Measurements from ENCODE around the gene CALM1.

CALM1 gene

DNA sequence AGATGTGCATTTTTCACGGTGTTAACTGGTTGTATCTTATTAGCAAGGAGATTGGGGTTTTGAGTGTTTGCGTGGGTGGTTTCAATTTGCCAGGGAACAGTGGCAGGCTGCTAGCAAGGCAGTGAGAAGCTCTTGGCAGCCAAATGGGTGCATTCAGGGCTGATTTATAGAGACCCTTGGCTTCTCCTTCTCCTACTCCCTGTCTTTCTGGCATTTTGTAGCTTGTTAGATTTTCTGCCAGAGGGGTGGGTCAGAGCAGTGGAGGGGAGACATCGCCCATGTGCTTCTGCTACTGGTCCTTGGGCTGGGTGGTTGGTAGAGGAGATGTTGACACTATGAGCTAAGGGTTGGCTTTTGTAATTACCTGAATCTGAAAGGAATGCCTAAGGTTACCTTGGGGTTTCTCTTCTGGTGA is 9.6 kb downstream of the CALM1 start:
- TF ChIP-seq, protein P1, sequence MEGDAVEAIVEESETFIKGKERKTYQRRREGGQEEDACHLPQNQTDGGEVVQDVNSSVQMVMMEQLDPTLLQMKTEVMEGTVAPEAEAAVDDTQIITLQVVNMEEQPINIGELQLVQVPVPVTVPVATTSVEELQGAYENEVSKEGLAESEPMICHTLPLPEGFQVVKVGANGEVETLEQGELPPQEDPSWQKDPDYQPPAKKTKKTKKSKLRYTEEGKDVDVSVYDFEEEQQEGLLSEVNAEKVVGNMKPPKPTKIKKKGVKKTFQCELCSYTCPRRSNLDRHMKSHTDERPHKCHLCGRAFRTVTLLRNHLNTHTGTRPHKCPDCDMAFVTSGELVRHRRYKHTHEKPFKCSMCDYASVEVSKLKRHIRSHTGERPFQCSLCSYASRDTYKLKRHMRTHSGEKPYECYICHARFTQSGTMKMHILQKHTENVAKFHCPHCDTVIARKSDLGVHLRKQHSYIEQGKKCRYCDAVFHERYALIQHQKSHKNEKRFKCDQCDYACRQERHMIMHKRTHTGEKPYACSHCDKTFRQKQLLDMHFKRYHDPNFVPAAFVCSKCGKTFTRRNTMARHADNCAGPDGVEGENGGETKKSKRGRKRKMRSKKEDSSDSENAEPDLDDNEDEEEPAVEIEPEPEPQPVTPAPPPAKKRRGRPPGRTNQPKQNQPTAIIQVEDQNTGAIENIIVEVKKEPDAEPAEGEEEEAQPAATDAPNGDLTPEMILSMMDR (IDR thresholded peaks at IDR 0.05; ENCODE audit: insufficient read depth, low read depth, low read length, missing control alignments) = no peak
- no peak overlapping the region for H3K4me3 ChIP-seq (ENCODE audit: low read depth, low read length)
- DNase-seq (ENCODE audit: low read depth) = no peak

DNA sequence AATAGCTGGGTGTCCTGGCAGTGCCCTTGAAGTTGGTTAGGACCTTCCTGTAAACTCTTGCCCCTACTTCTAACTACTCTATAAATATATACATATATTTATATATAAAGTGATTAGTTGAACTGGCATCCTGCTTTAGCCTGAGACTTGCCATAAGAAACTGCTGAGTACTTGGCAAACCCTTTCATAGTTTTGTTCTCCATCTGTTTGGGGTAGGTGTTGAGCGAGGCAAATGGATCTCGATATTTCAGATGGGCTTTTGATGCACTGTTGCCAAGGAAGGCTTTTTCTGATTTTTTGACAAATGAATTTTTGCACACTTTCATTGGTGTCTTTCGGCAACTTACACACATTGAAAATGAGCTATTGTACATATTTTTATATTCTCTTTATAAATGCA is 10.4 kb downstream of the CALM1 start:
- H3K4me3 ChIP-seq (ENCODE audit: low read depth, low read length) = no peak overlapping the region
- TF ChIP-seq, protein P1 (IDR thresholded peaks at IDR 0.05; ENCODE audit: insufficient read depth, low read depth, low read length, missing control alignments) = no peak
- no peak for DNase-seq (ENCODE audit: low read depth)

DNA sequence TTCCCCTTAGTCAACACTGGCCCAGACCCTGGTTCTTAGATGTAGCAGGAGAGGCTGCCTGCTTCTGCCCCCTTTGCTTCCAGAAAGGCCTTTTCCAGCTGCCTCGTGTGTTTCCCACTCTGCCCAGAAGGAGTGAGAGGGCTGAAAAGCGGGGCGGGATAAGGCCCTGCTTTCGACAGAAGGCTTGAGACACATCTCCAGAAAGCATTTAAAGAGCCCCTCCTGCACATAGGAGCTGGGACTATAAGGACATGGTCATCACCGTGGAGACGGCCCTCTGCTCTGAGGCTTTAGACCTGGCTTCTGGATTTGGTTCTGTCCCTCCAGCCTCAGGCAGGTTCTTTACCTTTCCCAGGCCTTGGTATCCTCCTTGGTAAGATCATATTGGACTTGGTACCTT is 11.9 kb downstream of the CALM1 start:
- no peak for DNase-seq (ENCODE audit: low read depth)
- TF ChIP-seq, protein P1 (IDR thresholded peaks at IDR 0.05; ENCODE audit: insufficient read depth, low read depth, low read length, missing control alignments) = no peak
- H3K4me3 ChIP-seq (ENCODE audit: low read depth, low read length) = no peak overlapping the region

DNA sequence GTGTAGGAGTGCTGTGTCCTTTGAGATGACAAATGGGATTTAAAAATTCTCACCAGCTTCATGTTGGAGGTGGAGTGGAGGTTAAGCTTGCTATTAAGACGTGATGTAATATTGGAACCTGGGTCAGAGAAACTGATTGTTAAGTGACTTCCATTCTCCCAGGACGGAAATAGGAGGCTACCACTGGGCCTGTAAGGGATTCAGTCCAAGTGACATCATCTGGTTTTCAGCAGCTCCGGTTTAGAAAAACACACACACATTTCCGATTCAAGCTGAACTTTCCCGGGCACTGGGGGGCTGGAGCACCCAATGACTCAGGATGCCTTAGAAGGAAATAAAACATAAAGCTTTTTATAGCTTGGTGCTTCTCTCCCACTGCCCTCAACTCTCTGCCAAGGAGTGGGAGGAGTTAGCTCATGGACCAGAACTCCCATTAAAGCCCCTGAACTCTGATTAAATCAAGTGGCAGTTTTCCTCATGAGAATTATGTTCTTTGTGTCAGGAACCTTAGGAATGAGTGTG is 12.4 kb downstream of the CALM1 start:
- H3K4me3 ChIP-seq (ENCODE audit: low read depth, low read length) = no peak overlapping the region
- TF ChIP-seq, protein P1 (IDR thresholded peaks at IDR 0.05; ENCODE audit: insufficient read depth, low read depth, low read length, missing control alignments) = no peak
- DNase-seq (ENCODE audit: low read depth) = no peak

DNA sequence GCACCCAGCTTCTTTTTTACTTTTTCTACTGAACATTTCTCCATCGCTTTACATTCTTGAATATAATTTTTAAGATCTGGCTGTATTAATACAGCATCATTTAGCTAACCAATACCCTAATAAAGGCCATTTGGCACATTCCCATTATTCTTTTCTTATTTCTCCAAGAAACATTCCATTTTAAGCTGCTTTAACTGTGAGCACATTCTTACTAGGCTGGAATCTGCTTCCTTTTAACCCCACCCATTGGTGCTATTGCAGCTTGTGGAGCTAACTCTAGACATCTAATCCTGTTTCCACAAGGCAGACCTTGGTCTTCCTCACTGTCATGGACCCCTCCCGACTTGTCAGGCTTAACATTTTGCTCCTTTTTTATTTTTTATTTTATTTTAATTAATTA is 15.2 kb downstream of the CALM1 start:
- TF ChIP-seq, protein P1 (IDR thresholded peaks at IDR 0.05; ENCODE audit: insufficient read depth, low read depth, low read length, missing control alignments) = no peak
- DNase-seq (ENCODE audit: low read depth) = no peak
- H3K4me3 ChIP-seq (ENCODE audit: low read depth, low read length) = no peak overlapping the region

DNA sequence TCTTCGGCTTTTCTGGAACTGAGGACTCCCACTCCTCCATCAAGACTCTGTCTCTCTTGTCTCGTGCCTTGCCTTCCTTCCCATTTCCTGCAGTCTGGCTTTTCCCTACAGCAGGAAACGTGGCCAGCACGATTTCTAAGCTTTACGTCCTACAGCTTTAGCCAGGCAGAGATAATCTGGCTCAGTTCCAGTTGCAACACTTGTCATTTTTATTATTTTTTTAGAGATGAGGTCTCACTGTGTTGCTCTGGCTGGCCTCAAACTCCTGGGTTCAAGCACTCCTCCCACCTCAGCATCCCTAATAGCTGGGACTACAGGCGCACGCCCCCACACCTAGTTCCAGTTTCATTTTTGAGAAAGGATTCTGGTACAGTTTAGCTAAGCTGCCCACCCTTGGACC is 19.9 kb downstream of the CALM1 start:
- H3K4me3 ChIP-seq (ENCODE audit: low read depth, low read length) = no peak overlapping the region
- TF ChIP-seq, protein P1 (IDR thresholded peaks at IDR 0.05; ENCODE audit: insufficient read depth, low read depth, low read length, missing control alignments) = no peak
- DNase-seq (ENCODE audit: low read depth) = no peak

DNA sequence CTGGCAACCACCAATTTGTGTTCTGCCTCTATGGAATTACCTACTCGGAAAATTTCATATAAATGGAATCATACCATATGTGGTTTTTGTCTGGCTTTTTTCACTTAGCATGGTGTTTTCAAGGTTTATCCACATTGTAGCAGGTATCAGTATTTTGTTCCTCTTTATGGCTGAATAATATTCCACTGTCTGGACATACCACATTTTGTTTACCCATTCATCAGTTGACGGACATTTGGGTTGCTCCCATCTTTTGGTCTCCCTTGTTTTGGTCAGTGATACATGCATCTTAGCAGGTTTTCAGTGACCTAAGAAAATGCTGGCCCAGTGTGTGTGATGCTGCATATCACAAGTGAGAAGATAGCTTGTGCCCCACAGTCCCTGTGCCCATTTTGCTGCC is 21.2 kb downstream of the CALM1 start:
- no peak for DNase-seq (ENCODE audit: low read depth)

More for the DNA sequence above, 21.2 kb downstream of the CALM1 start:
- no peak overlapping the region for H3K4me3 ChIP-seq (ENCODE audit: low read depth, low read length)
- TF ChIP-seq, protein P1 (IDR thresholded peaks at IDR 0.05; ENCODE audit: insufficient read depth, low read depth, low read length, missing control alignments) = no peak
